GM19099 (cell line): ENCODE data around the gene ZHX3.

Experiments
- POLR2A ChIP-seq: IDR thresholded peaks from 3 replicates; pipeline ENCODE4 v1.6.1; 2011; ENCODE audit warnings: low read depth; ENCODE audit not compliant: insufficient read length; ENCODE audit errors: extremely low read depth

ZHX3 gene

DNA sequence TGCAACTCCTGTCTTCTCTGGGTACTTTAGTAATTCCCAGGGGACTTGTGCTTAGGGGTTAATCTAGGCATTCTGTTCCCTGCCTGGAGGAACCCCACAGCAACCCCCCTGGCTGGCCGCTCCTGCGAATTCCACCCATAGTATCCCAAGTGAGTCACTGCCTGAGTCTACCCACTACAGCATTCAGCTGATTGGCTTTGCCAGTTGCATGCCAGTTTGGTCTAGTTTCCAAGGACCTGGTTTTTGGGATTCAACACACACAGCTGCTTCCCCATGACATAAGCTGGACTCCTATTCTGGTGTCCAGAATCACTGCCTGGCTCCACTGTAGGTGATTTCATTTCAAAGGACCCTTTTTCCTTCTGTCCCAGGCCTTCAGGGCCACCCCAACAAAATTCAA is 139.9 kb downstream of the ZHX3 start:
- no peak for TF ChIP-seq POLR2A

DNA sequence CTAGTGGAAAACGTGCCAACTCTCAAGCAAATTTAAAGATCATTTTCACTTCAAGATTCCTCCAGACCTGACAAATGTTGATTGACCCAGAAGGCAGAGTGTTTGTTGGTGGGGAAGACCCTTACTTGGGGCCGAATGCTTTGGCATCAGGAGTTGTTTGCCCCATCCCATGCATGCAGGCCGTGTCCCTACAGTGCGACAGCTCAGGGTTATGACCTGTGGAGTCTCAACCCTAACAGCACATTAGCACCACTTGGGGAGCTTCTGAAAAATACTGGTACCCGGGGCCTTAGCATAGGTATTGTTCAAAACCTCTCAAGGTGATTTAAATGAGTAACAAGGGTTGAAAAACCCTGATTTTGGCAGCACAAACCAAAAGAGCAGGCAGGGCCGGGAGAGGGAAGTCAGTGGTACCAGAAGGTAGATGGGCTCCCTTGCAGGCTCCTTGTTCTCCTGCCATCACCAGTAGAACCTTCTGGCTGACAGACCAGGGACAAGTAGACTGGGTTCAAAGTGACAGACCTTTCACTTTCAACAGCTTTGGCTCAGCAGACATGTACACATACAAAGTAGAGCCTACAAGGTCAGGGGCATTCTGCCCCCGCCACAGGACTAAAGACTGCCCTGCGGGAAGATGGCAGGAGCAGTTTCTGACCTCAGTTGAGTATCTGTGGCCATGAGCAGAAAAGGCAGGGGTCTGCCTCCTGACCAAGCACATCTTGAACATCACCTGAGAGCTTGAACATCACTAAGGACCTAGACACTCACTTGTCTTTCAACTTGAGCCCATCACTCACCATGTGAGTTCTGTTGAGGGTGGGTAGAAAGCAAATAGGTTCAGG is 140.6 kb downstream of the ZHX3 start:
- TF ChIP-seq POLR2A = no peak

DNA sequence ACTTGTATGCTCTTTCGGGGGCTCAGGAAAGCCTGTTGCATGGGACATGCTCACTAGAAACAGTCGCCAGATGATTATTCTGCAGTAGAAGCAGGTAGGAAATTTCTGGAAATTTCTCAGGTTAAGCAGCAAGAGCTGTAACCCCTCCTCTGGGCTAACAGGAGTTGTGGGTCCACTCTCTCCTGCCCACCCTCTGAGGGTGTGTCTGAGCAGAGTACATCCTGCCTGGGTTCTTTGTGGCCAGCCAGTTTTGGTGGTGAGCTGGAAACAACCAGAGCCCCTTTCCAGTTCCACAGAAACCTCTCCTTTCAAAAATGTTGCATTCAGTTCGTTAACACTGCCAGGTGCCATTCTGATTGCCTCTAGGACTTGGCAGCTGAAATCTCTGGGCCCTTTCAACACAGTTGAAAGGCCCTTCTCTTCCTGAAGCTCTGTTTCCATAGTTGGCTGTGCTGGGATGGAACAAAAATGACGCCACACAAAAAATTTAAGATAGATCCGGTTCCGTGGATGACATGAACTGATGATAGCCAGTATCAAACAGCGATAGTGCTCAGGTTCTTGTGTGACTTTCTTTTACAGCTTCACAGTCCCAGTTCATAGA is 141.7 kb downstream of the ZHX3 start:
- no peak for TF ChIP-seq POLR2A

DNA sequence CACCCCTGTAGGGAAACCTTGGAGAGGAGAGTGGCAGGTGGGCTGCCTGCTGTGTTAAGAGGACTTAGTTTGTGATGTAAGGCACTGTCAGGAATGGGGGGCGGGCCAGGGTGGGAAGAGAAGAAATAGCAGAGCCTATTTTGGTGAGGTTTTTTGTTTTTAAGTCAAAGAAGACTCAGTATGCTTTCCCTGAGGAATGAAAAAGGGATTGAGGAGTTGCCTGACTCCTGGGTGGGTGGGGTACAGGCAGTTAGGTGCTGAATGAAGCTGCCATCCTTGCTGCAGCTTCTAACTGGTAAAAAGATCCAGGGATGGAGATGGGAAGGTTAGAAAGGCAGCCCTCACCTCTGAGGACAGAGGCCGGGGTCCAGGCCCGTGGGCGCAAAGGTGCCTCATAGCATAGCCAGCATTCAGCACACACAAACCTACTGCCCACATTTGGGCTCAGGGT is 142.3 kb downstream of the ZHX3 start:
- no peak for TF ChIP-seq POLR2A

DNA sequence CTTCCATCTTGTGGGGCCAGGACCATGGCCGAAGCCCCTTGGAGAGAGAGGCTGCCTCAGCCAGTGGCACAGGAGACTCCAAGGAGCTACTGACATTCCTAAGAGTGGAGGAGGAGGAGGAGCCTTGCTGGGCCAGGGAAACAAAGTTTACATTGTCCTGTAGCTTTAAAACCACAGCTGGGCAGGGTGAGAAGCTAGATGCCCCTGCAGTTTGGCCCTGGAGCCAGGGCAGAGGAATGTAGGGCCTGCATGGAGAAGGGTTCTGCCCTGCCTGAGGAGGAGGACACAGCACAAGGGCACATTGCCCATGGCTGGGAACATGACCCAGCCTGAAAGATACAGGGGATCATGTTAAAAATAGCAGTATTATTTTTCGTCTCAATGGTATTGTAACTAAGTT is 142.7 kb downstream of the ZHX3 start:
- TF ChIP-seq POLR2A = no peak

DNA sequence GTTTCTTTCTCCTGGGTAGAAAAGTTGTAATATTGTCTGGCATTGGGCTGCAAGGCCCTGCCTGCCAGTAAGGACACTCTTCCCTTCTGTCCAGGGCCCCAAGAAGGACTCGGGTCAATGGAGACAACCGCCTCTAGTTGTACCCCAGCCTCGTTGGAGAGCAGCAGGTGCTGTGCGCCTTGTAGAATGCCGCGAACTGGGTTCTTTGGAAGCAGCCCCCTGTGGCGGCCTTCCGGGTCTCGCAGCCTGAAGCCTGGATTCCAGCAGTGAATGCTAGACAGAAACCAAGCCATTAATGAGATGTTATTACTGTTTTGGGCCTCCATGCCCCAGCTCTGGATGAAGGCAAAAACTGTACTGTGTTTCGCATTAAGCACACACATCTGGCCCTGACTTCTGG is 143.2 kb downstream of the ZHX3 start:
- no peak for TF ChIP-seq POLR2A

DNA sequence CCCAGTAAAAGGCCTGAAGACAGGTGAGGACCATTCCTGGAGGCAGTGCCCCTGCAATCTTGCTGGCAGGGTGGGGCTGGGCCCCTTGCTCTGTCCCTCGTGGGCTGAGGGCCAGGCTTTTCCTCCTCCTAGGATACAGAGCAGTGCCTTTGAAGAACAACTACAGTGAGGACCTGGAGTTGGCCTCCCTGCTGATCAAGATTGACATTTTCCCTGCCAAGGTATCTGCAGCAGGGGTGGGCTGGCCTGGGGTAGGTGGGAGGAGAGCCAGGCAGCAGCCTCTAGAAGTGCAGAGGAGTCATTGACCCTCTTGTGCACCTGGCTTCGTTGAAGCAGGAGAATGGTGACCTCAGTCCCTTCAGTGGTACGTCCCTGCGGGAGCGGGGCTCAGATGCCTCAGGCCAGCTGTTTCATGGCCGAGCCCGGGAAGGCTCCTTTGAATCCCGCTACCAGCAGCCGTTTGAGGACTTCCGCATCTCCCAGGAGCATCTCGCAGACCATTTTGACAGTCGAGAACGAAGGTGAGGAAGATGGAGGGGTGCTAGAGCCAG is 143.7 kb downstream of the ZHX3 start:
- no peak for TF ChIP-seq POLR2A

DNA sequence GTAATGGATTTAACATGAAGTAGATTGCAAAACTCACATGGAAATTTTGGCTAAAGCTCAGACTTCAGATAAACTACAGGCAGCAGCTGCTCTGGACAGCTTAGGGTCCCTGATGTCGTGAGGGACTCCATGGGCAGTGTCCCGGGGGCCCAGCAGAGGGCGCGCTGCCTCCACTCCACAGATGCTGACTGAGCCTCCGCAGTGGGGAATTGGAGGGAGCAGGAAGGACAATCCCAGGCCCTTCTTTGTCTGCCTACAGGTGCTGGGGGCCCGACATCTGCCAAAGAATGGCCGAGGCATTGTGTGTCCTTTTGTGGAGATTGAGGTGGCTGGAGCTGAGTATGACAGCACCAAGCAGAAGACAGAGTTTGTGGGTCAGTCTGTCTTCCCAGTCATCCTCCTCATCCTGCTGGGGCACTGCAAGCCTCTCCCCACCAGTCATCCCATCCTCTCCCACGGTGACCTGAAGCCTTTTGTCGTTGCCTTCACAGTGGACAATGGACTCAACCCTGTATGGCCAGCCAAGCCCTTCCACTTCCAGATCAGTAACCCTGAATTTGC is 144.3 kb downstream of the ZHX3 start:
- no peak for TF ChIP-seq POLR2A

DNA sequence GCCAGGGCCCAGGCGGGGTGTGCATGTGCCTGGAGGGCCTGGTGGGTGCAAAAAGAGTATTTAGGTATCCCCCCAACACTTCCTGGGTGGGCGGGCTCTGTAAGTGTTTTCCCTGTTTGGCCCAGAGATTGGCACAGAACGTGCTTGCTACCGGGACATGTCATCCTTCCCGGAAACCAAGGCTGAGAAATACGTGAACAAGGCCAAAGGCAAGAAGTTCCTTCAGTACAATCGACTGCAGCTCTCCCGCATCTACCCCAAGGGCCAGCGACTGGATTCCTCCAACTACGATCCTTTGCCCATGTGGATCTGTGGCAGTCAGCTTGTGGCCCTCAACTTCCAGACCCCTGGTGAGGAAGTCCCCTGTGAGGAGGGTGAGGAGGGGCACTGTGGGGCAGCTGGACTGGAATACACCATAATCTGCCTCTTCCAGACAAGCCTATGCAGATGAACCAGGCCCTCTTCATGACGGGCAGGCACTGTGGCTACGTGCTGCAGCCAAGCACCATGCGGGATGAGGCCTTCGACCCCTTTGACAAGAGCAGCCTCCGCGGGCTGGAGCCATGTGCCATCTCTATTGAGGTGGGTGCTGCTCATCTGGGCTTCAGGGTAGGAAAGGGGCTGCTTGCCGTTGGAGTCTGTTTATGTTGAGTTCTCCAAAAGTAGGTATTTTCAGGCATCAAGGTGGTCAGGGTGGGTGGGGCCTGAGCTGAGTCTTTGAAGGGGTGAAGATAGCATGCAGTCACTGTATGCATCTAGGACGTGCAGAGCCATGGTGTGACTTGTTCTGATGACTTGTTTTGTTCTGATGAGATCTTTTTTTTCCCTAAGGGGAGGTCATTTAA is 145.0 kb downstream of the ZHX3 start:
- no peak for TF ChIP-seq POLR2A

DNA sequence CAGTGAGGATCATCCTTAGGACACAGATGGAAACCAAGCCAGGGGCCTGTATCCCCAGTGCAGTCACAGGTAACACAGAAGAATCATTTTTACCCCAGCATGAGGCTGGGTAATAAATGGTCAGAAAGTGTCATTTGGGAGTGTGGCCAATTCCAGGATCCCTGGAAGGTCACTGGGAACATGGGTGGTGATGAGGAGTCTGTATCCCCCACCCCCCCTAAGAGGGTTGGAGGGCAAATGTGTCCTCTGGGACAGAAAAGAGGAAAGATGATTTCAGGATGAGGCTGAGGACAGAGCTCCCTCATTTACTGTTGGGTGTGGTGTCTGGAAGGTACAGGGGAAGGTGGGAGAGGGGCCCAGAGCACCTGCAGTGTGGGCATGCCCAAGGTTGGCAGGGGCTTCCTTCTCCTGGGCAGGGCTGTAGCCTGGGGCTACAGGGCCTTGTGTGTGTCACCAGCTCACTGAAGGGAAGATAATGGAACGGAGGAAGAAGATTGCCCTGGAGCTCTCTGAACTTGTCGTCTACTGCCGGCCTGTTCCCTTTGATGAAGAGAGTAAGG is 145.7 kb downstream of the ZHX3 start:
- no peak for TF ChIP-seq POLR2A

DNA sequence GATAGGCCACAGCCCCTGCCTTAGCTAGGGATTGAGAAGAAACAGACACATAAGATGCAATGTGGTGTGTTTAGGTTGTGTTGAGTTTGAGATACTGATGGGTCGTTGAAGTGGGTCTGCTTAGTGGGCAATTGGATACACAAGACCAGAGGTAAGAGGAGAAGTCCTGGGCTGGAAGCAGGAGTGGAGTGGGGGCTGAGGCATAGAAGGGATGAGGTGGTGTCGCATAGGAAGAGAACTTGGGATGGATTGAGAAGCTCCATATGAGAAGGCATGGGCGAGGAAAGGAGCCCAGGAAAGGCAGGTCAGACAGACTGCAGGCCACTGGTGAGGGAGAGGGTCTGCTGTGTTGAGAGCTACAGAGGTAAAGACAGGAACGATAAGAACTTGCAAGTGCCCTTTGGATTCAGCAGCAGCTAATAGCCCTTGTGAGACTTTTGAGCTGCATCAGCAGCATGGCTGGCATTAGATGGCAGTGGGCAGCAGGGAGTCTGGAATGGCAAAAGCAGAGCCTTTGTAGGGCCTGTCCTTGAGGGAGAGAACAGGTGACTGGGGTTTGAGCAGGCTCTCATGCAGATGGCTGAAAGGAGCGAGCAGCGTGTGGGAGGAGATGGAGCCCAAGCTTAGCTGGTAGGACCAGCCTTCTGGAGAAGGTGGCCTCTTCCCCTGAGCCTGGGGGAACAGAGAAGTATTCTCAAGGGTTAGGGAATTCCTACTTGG is 147.0 kb downstream of the ZHX3 start:
- no peak for TF ChIP-seq POLR2A

DNA sequence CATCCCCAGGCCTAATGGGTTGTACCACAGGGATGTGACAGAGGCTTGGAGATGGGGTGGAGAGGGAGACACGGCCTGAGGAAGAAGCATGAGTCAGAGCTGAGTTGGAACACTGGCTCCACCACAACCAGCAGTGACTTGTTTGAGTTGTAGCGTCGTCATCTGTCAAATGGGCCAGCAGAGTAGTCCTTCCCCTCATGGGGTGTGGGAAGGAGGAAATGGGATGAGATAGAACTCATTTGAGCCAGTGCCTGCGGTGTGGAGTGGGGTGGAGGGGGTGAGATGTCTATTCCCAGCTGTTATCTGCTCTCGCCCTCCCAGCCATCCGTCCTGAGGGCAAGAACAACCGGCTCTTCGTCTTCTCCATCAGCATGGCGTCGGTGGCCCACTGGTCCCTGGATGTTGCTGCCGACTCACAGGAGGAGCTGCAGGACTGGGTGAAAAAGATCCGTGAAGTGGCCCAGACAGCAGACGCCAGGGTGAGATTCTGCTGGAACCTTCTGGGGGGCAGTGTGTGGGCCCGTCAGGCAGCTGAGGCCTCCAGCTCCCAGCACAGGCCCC is 147.7 kb downstream of the ZHX3 start:
- no peak for TF ChIP-seq POLR2A

DNA sequence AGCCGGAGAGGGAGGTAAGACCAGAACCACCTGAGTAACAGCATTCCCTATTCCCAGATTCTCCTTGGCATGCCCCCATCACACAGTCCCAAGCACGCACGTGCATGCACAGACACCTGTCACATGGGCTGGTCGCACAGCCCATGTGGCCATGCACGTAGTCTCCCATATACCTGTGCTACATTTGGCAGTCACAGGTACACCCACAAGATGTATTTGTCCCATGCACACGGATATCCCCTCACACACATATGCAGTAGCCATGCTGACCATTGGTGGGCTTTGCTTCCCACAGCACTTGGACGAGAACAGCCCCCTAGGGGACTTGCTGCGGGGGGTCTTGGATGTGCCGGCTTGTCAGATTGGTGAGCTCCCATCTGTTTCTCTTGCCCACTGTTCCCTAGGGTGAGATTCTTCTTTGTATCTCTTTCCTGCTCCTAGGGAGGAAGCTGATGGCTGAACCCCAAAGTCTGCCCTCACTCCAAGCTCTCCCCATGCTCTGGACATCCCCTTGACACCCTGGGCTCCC is 148.3 kb downstream of the ZHX3 start:
- no peak for TF ChIP-seq POLR2A
